Right cardiac atrium (tissue), 5 donors: ENCODE data around the gene PIM1. TPM values are rescaled to one million over a fixed set of nuclear protein-coding genes. Genes with fewer than 3 reads are reported as not detected.

Experiments used
- polyA plus RNA-seq: library from polyadenylated mRNA; stranded (reverse); fragments of 200-250 nt; gene quantifications from one replicate; pipeline ENCODE4 v1.2.3, GENCODE V29; 2013
- total RNA-seq, 4 donors: library from RNA; stranded (reverse); fragmentation: NEBNext Ultra II Directional; extraction: Animal tissue kit (Norgen Biotek cat#: 25700); gene quantifications; one replicate each; pipeline ENCODE4 v1.2.1, GENCODE V29; 2021
- donor health status: healthy with polysubstance abuse.
- donor health status: DM: no; HTN: yes; CAD: no.
- donor health status: DM: no; HTN: no; CAD: no.
- donor health status: DM: no; HTN: yes; CAD: no; lungs with severe emphysema.
- donor health status: DM: yes; HTN: yes; CAD: no.

PIM1 gene
- total and polyA plus RNA-seq, 5 donors = 22.5 to 72.5 (median 38.6) TPM

Other genes with a start within 250 kb of the PIM1 start
- gene PI16, start 215.4 kb upstream of the PIM1 start, total RNA-seq = 100 to 1,000 TPM in 1 of 4 donors, 10 to 100 TPM in 3; 35.0 to 125 (median 45.1) TPM
- 69.5 TPM for gene PI16, start 215.4 kb upstream of the PIM1 start, polyA plus RNA-seq
- 100 to 1,000 TPM; 217 to 249 (median 227) TPM for gene MTCH1, start 184.0 kb upstream of the PIM1 start, total RNA-seq
- gene MTCH1, start 184.0 kb upstream of the PIM1 start, polyA plus RNA-seq = 198 TPM
- gene FGD2, start 164.5 kb upstream of the PIM1 start, total RNA-seq = 10 to 100 TPM in 2 of 4 donors, 1 to 10 TPM in 2; 6.4 to 14.0 (median 10.7) TPM
- gene FGD2, start 164.5 kb upstream of the PIM1 start, polyA plus RNA-seq = 5.1 TPM
- 1 to 10 TPM; 6.4 to 9.2 (median 7.7) TPM for gene TBC1D22B, start 87.6 kb downstream of the PIM1 start, total RNA-seq
- gene TBC1D22B, start 87.6 kb downstream of the PIM1 start, polyA plus RNA-seq = 4.6 TPM
- 1 to 10 TPM in 1 of 4 donors, under 1 TPM in 1, not detected in 2; 0.15 to 1.0 TPM for gene TMEM217, start 88.0 kb downstream of the PIM1 start, total RNA-seq
- 0.16 TPM for gene TMEM217, start 88.0 kb downstream of the PIM1 start, polyA plus RNA-seq
- gene RNF8, start 183.8 kb downstream of the PIM1 start, total RNA-seq = 10 to 100 TPM; 18.0 to 22.9 (median 22.2) TPM
- 15.7 TPM for gene RNF8, start 183.8 kb downstream of the PIM1 start, polyA plus RNA-seq